DND-41 (cell line): ENCODE data around the gene CCDC18.
"Not testable (repeated sequence)": the region's sequence is repeated elsewhere in the genome, so short reads cannot be mapped to it uniquely, and the experiment has no call there.

ENCODE experiments used
- ATAC-seq: fragments of 200-7000 bp; cut with Tn5 transposase; 3 replicates; pipeline ENCODE4 v1.9.1; 2021; ENCODE audit warnings: low read depth; ENCODE audit not compliant: insufficient read depth
- DNase-seq: peaks from one replicate; pipeline ENCODE4 v3.0.0-alpha.2; 2020
- H2AFZ ChIP-seq: 2 replicates; pipeline ENCODE4 v1.6.0; 2012; ENCODE audit warnings: low read depth, low read length
- H3K27ac ChIP-seq: 2 replicates; pipeline ENCODE4 v1.5.1; 2012; ENCODE audit warnings: low read length, inconsistent platforms
- H3K27me3 ChIP-seq: fragments of 200-600 bp; sonication (generic); 2 replicates; pipeline ENCODE4 v1.6.0; 2012; ENCODE audit warnings: low read length, mild to moderate bottlenecking, inconsistent platforms; ENCODE audit not compliant: insufficient read depth, poor library complexity
- H3K36me3 ChIP-seq: 2 replicates; pipeline ENCODE4 v1.5.1; 2012; ENCODE audit warnings: low read length, inconsistent platforms; ENCODE audit not compliant: insufficient read depth
- H3K4me1 ChIP-seq: 2 replicates; pipeline ENCODE4 v1.5.1; 2012; ENCODE audit warnings: mild to moderate bottlenecking, low read length; ENCODE audit not compliant: insufficient read depth
- H3K4me2 ChIP-seq: 2 replicates; pipeline ENCODE4 v1.6.0; 2012; ENCODE audit warnings: mild to moderate bottlenecking, moderate library complexity, low read length, inconsistent platforms; ENCODE audit not compliant: insufficient read depth
- H3K4me3 ChIP-seq, 2 experiments: fragments of 200-600 bp in 1 of 2; shearing (Covaris generic) in 1 of 2; 2 replicates each; pipeline ENCODE4 v1.5.1; 2012 to 2016; ENCODE audit warnings: inconsistent platforms in 2 of 2, low read length in 2 of 2, mild to moderate bottlenecking in 2 of 2, low read depth in 1 of 2, moderate library complexity in 1 of 2
- H3K79me2 ChIP-seq: 2 replicates; pipeline ENCODE4 v1.6.0; 2012; ENCODE audit warnings: low read length, inconsistent platforms; ENCODE audit not compliant: insufficient read depth
- H3K9ac ChIP-seq: 2 replicates; pipeline ENCODE4 v1.6.0; 2012; ENCODE audit warnings: low read depth, mild to moderate bottlenecking, inconsistent platforms, low read length, moderate library complexity
- H3K9me3 ChIP-seq: 2 replicates; pipeline ENCODE4 v1.5.1; 2012; ENCODE audit warnings: low read length, moderate library complexity, mild to moderate bottlenecking, inconsistent platforms; ENCODE audit not compliant: insufficient read depth, severe bottlenecking
- H4K20me1 ChIP-seq: 2 replicates; pipeline ENCODE4 v1.6.0; 2012; ENCODE audit warnings: low read length; ENCODE audit not compliant: insufficient read depth
- EZH2 ChIP-seq: IDR thresholded peaks from 3 replicates; pipeline ENCODE4 v1.6.1; 2012; ENCODE audit warnings: borderline replicate concordance, low read depth, mild to moderate bottlenecking, moderate library complexity, low read length, inconsistent platforms; ENCODE audit not compliant: severe bottlenecking
- TF ChIP-seq, protein P1 (sequence below): IDR thresholded peaks from 2 replicates; pipeline ENCODE4 v1.5.1; 2012; ENCODE audit warnings: borderline replicate concordance, low read length, moderate library complexity, mild to moderate bottlenecking; ENCODE audit not compliant: poor library complexity, severe bottlenecking; ENCODE audit errors: extremely low read depth

Gene CCDC18

DNA sequence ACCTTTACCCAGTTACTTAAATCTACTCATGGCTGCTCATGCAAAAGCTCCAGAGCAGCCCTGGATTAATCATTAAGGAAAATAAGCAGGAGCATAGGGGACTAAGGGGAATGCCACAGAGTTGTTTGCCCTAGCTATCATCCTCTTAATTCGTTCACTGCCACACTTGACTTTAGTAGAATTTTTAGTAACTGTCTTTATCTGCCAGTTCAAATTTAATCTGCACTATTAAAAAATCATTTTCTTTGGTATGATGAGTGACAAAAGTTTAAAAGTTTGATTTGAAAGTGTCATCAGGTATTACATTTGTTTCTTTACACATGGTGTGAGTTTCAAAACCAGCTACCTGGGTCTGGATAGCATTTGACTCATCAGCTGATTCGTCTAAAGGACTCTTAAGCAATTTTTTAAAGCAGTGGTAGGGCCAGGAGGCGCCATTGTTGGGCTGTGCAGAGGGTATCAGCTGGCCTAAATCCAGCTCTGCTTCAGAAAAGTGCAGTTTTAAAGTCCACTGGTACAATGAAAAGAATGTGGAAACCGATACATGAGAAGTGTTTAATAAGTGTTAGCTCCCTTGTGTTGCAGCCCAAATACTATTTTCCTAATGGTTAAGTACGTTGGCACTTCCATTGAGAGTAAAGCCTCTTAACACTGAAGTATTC, 95.2 kb downstream of the CCDC18 start:
- TF ChIP-seq, protein P1, sequence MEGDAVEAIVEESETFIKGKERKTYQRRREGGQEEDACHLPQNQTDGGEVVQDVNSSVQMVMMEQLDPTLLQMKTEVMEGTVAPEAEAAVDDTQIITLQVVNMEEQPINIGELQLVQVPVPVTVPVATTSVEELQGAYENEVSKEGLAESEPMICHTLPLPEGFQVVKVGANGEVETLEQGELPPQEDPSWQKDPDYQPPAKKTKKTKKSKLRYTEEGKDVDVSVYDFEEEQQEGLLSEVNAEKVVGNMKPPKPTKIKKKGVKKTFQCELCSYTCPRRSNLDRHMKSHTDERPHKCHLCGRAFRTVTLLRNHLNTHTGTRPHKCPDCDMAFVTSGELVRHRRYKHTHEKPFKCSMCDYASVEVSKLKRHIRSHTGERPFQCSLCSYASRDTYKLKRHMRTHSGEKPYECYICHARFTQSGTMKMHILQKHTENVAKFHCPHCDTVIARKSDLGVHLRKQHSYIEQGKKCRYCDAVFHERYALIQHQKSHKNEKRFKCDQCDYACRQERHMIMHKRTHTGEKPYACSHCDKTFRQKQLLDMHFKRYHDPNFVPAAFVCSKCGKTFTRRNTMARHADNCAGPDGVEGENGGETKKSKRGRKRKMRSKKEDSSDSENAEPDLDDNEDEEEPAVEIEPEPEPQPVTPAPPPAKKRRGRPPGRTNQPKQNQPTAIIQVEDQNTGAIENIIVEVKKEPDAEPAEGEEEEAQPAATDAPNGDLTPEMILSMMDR, result no peak
- TF ChIP-seq EZH2, result no peak
- Histone ChIP-seq H3K4me2 (no peak overlapping the region), H2AFZ (no peak overlapping the region), H3K79me2 (no peaks in the 10 kb centered on the region), H4K20me1 (no peaks in the 10 kb centered on the region), H3K27me3 (no peaks in the 10 kb centered on the region), H3K4me1 (no peaks in the 10 kb centered on the region), H3K27ac (no peak overlapping the region), H3K9ac (no peak overlapping the region), H3K4me3 (no peak overlapping the region), H3K9me3 (peaks cover 2% of the 10 kb centered on the region), H3K36me3 (no peaks in the 10 kb centered on the region)
- no peak for DNase-seq
- no peak for ATAC-seq

DNA sequence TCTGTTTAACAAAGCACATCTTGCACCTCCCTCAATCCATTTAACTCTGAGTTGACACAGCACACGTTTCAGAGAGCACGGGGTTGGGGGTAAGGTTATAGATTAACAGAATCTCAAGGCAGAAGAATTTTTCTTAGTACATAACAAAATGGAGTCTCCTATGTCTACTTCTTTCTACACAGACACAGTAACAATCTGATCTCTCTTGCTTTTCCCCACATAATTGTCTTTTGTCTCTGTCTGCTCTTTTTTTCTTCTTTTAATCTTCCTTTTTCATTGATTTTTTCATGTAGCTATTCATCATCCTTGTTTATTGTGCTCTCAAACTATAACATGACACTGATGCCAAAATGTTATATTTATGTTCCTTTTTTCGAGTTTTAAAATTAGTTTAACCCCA, 97.0 kb downstream of the CCDC18 start:
- not testable (repeated sequence) for H4K20me1 ChIP-seq, DNase-seq, H2AFZ ChIP-seq, H3K4me3 ChIP-seq, H3K27me3 ChIP-seq, ATAC-seq, H3K79me2 ChIP-seq, H3K9me3 ChIP-seq, H3K4me1 ChIP-seq, H3K9ac ChIP-seq, H3K27ac ChIP-seq, H3K36me3 ChIP-seq, H3K4me2 ChIP-seq

DNA sequence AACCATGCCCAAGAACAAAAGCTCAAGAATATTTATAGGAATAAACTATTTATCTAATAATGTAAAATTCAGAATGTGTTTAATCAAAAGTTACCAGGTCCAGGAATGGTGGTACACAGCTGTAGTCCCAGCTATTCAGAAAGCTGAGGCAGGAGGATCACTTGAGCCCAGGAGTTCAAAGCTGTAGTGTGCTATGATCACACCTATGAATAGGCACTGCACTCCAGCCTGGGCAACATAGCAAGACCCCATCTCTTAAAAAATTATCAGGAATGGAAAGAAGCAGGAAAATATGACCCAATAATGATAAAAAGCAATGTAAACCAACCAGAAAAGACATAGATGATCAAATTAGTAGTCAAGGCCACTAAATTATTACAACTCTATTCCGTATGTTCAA, 103.0 kb downstream of the CCDC18 start:
- no peak for DNase-seq
- Histone ChIP-seq H4K20me1 (no peaks in the 10 kb centered on the region), H3K9ac (no peak overlapping the region), H2AFZ (no peak overlapping the region), H3K36me3 (no peaks in the 10 kb centered on the region), H3K4me2 (no peak overlapping the region), H3K27ac (no peak overlapping the region), H3K27me3 (no peaks in the 10 kb centered on the region), H3K9me3 (peaks cover 2% of the 10 kb centered on the region), H3K4me3 (no peak overlapping the region), H3K4me1 (no peaks in the 10 kb centered on the region), H3K79me2 (no peaks in the 10 kb centered on the region)
- ATAC-seq, result no peak
- TF ChIP-seq EZH2, result no peak
- TF ChIP-seq, protein P1, result no peak

DNA sequence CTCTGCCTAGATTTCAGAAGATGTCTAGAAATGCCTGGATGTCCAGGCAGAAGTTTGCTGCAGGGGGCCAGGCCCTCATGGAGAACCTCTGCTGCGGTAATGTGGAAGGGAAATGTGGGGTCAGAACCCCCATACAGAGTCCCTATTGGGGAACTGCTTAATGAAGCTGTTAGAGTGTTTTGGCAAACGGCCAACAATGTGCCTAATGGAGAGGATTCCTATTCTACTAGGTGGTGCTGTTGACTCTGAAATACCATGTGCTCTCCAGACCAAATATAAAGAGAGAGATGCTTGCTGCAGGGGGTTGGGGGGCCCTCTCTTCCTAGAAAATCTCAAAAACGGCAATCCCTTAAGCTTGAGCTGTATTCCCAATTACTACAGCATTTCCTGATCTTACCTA, 108.0 kb downstream of the CCDC18 start:
- DNase-seq (no peak), ATAC-seq (no peak)
- Histone ChIP-seq H3K9me3 (no peaks in the 10 kb centered on the region), H3K4me3 (no peak overlapping the region), H3K9ac (no peak overlapping the region), H3K27ac (no peak overlapping the region), H3K27me3 (no peaks in the 10 kb centered on the region), H4K20me1 (no peaks in the 10 kb centered on the region), H2AFZ (no peak overlapping the region), H3K79me2 (no peaks in the 10 kb centered on the region), H3K4me1 (no peaks in the 10 kb centered on the region), H3K4me2 (no peak overlapping the region), H3K36me3 (peaks cover 5% of the 10 kb centered on the region; the same call in 1 of the 2 replicates)
- TF ChIP-seq EZH2, result no peak
- TF ChIP-seq, protein P1, result no peak
